ENCODE data around the gene ALDOB.

ALDOB gene

GRCh38 chr9:101417977-101418376 lies 17.6 kb downstream of the ALDOB start:
- Histone ChIP-seq H3K14ac (ENCODE audit: low read length) (no peak overlapping the region), H3K36me3 (replicated peaks in 1 of 2; ENCODE audit: control insufficient read depth in 2 of 2, insufficient read depth in 2 of 2, low read length in 2 of 2) (no peaks in the 10 kb centered on the region), H3K4me1 (ENCODE audit: control insufficient read depth in 2 of 2, insufficient read depth in 1 of 2, low read depth in 1 of 2, low read length in 2 of 2) (no peaks in the 10 kb centered on the region), H2AK5ac (ENCODE audit: low read depth, low read length) (no peak overlapping the region), H2BK120ac (ENCODE audit: low read depth, low read length) (no peak overlapping the region), H3K18ac (ENCODE audit: low read length) (no peak overlapping the region), H2AFZ (ENCODE audit: low read length) (no peak overlapping the region), H3K27me3 (ENCODE audit: control insufficient read depth in 3 of 3, insufficient read depth in 3 of 3, low read depth in 1 of 3, low read length in 3 of 3) (no peaks in the 10 kb centered on the region), H3K23ac (ENCODE audit: low read depth, low read length, poor library complexity) (no peak overlapping the region), H2BK12ac (ENCODE audit: low read length) (no peak overlapping the region), H3K79me1 (ENCODE audit: low read depth, low read length) (no peaks in the 10 kb centered on the region), H3K4me3 (ENCODE audit: low read length in 2 of 2) (no peak overlapping the region), H3K4me2 (ENCODE audit: insufficient read depth, low read length, poor library complexity, severe bottlenecking) (no peak overlapping the region), H3K9ac (ENCODE audit: low read depth, low read length, poor library complexity) (no peak overlapping the region), H3K4ac (ENCODE audit: low read length) (no peak overlapping the region), H3K9me3 (replicated peaks in 1 of 2; ENCODE audit: control insufficient read depth in 2 of 2, insufficient read depth in 1 of 2, low read depth in 1 of 2, low read length in 2 of 2) (peaks cover 0 to 6% of the 10 kb centered on the region in 2 donors), H4K8ac (ENCODE audit: low read depth, low read length) (no peak overlapping the region), H4K91ac (ENCODE audit: low read depth, low read length, poor library complexity) (no peak overlapping the region), H2BK5ac (ENCODE audit: low read length) (no peak overlapping the region), H2BK15ac (ENCODE audit: low read length) (no peak overlapping the region), H3K27ac (replicated peaks; ENCODE audit: low read length) (no peak overlapping the region)
- no peak for DNase-seq (ENCODE audit: low spot score)

- H2BK120ac ChIP-seq (ENCODE audit: low read depth, low read length): no peak overlapping the region
- no peaks in the 10 kb centered on the region for H3K4me1 ChIP-seq (ENCODE audit: control insufficient read depth in 2 of 2, insufficient read depth in 1 of 2, low read depth in 1 of 2, low read length in 2 of 2)
- no peak overlapping the region for H3K18ac ChIP-seq (ENCODE audit: low read length)
- no peak overlapping the region for H2AFZ ChIP-seq (ENCODE audit: low read length)
- no peak overlapping the region for H3K9ac ChIP-seq (ENCODE audit: low read depth, low read length, poor library complexity)
- no peak overlapping the region for H3K23ac ChIP-seq (ENCODE audit: low read depth, low read length, poor library complexity)
- H3K14ac ChIP-seq (ENCODE audit: low read length): no peak overlapping the region
- H4K91ac ChIP-seq (ENCODE audit: low read depth, low read length, poor library complexity): no peak overlapping the region
- H3K36me3 ChIP-seq (replicated peaks in 1 of 2; ENCODE audit: control insufficient read depth in 2 of 2, insufficient read depth in 2 of 2, low read length in 2 of 2): no peaks in the 10 kb centered on the region
- H3K4ac ChIP-seq (ENCODE audit: low read length): no peak overlapping the region
- H3K27me3 ChIP-seq (ENCODE audit: control insufficient read depth in 3 of 3, insufficient read depth in 3 of 3, low read depth in 1 of 3, low read length in 3 of 3): no peaks in the 10 kb centered on the region
- no peak overlapping the region for H3K27ac ChIP-seq (replicated peaks; ENCODE audit: low read length)
- no peak overlapping the region for H3K4me2 ChIP-seq (ENCODE audit: insufficient read depth, low read length, poor library complexity, severe bottlenecking)
- no peak overlapping the region for H2AK5ac ChIP-seq (ENCODE audit: low read depth, low read length)
- H2BK15ac ChIP-seq (ENCODE audit: low read length): no peak overlapping the region
- peaks cover 3 to 6% of the 10 kb centered on the region in 2 donors for H3K9me3 ChIP-seq (replicated peaks in 1 of 2; ENCODE audit: control insufficient read depth in 2 of 2, insufficient read depth in 1 of 2, low read depth in 1 of 2, low read length in 2 of 2)
- H3K79me1 ChIP-seq (ENCODE audit: low read depth, low read length): no peaks in the 10 kb centered on the region
- H4K8ac ChIP-seq (ENCODE audit: low read depth, low read length): no peak overlapping the region
- no peak overlapping the region for H2BK12ac ChIP-seq (ENCODE audit: low read length)
- H2BK5ac ChIP-seq (ENCODE audit: low read length): no peak overlapping the region
- no peak for DNase-seq (ENCODE audit: low spot score)
- no peak overlapping the region for H3K4me3 ChIP-seq (ENCODE audit: low read length in 2 of 2)
Measured at GRCh38 chr9:101417389-101417788, 18.2 kb downstream of the ALDOB start.

GRCh38 chr9:101415578-101415977 lies 20.0 kb downstream of the ALDOB start:
- Histone ChIP-seq H3K4me3 (ENCODE audit: low read length in 2 of 2) (no peak overlapping the region), H3K14ac (ENCODE audit: low read length) (no peak overlapping the region), H3K23ac (ENCODE audit: low read depth, low read length, poor library complexity) (no peak overlapping the region), H3K4me2 (ENCODE audit: insufficient read depth, low read length, poor library complexity, severe bottlenecking) (no peak overlapping the region), H4K8ac (ENCODE audit: low read depth, low read length) (no peak overlapping the region), H3K36me3 (replicated peaks in 1 of 2; ENCODE audit: control insufficient read depth in 2 of 2, insufficient read depth in 2 of 2, low read length in 2 of 2) (no peaks in the 10 kb centered on the region), H4K91ac (ENCODE audit: low read depth, low read length, poor library complexity) (no peak overlapping the region), H3K79me1 (ENCODE audit: low read depth, low read length) (no peaks in the 10 kb centered on the region), H2AFZ (ENCODE audit: low read length) (no peak overlapping the region), H2BK120ac (ENCODE audit: low read depth, low read length) (no peak overlapping the region), H2AK5ac (ENCODE audit: low read depth, low read length) (no peak overlapping the region), H3K4ac (ENCODE audit: low read length) (no peak overlapping the region), H3K27ac (replicated peaks; ENCODE audit: low read length) (no peak overlapping the region), H2BK15ac (ENCODE audit: low read length) (no peak overlapping the region), H3K18ac (ENCODE audit: low read length) (no peak overlapping the region), H3K9ac (ENCODE audit: low read depth, low read length, poor library complexity) (no peak overlapping the region), H3K27me3 (ENCODE audit: control insufficient read depth in 3 of 3, insufficient read depth in 3 of 3, low read depth in 1 of 3, low read length in 3 of 3) (no peaks in the 10 kb centered on the region), H2BK12ac (ENCODE audit: low read length) (no peak overlapping the region), H3K9me3 (replicated peaks in 1 of 2; ENCODE audit: control insufficient read depth in 2 of 2, insufficient read depth in 1 of 2, low read depth in 1 of 2, low read length in 2 of 2) (peaks cover 6 to 14% of the 10 kb centered on the region in 2 donors), H3K4me1 (ENCODE audit: control insufficient read depth in 2 of 2, insufficient read depth in 1 of 2, low read depth in 1 of 2, low read length in 2 of 2) (no peaks in the 10 kb centered on the region), H2BK5ac (ENCODE audit: low read length) (no peak overlapping the region)
- DNase-seq (ENCODE audit: low spot score): no peak

GRCh38 chr9:101414839-101415238 lies 20.7 kb downstream of the ALDOB start:
- no peak overlapping the region for H3K14ac ChIP-seq (ENCODE audit: low read length)
- no peak overlapping the region for H2BK120ac ChIP-seq (ENCODE audit: low read depth, low read length)
- no peak overlapping the region for H3K4me3 ChIP-seq (ENCODE audit: low read length in 2 of 2)

More at GRCh38 chr9:101414839-101415238, 20.7 kb downstream of the ALDOB start:
- Histone ChIP-seq H3K4me2 (ENCODE audit: insufficient read depth, low read length, poor library complexity, severe bottlenecking) (no peak overlapping the region), H2BK5ac (ENCODE audit: low read length) (no peak overlapping the region), H3K79me1 (ENCODE audit: low read depth, low read length) (no peaks in the 10 kb centered on the region), H3K23ac (ENCODE audit: low read depth, low read length, poor library complexity) (no peak overlapping the region), H3K27me3 (ENCODE audit: control insufficient read depth in 3 of 3, insufficient read depth in 3 of 3, low read depth in 1 of 3, low read length in 3 of 3) (no peaks in the 10 kb centered on the region), H3K18ac (ENCODE audit: low read length) (no peak overlapping the region), H2AK5ac (ENCODE audit: low read depth, low read length) (no peak overlapping the region), H3K4ac (ENCODE audit: low read length) (no peak overlapping the region), H3K9ac (ENCODE audit: low read depth, low read length, poor library complexity) (no peak overlapping the region), H3K27ac (replicated peaks; ENCODE audit: low read length) (no peak overlapping the region), H3K36me3 (replicated peaks in 1 of 2; ENCODE audit: control insufficient read depth in 2 of 2, insufficient read depth in 2 of 2, low read length in 2 of 2) (peaks cover 0 to 7% of the 10 kb centered on the region in 2 donors), H2BK12ac (ENCODE audit: low read length) (no peak overlapping the region), H4K91ac (ENCODE audit: low read depth, low read length, poor library complexity) (no peak overlapping the region), H2BK15ac (ENCODE audit: low read length) (no peak overlapping the region), H2AFZ (ENCODE audit: low read length) (no peak overlapping the region), H4K8ac (ENCODE audit: low read depth, low read length) (no peak overlapping the region), H3K4me1 (ENCODE audit: control insufficient read depth in 2 of 2, insufficient read depth in 1 of 2, low read depth in 1 of 2, low read length in 2 of 2) (no peaks in the 10 kb centered on the region), H3K9me3 (replicated peaks in 1 of 2; ENCODE audit: control insufficient read depth in 2 of 2, insufficient read depth in 1 of 2, low read depth in 1 of 2, low read length in 2 of 2) (peaks cover 10 to 21% of the 10 kb centered on the region in 2 donors)
- DNase-seq (ENCODE audit: low spot score): no peak
